Spleen (tissue), 7 donors: ENCODE results near the gene LIN7B.

Experiments used
- CTCF ChIP-seq, 11 experiments: fragments of 200-600 bp in 7 of 11; fragments of 450-650 bp in 4 of 11; sonication (generic) in 4 of 11; IDR thresholded peaks in 8 of 11; conservative IDR thresholded peaks in 3 of 11; 1 replicate in 7 of 11; 2 replicates in 4 of 11; pipeline versions ENCODE4 v1.4.0 to v1.8.0; 2016 to 2021; ENCODE audit warnings: antibody characterized with exemption in 11 of 11, inconsistent platforms in 4 of 11, mild to moderate bottlenecking in 1 of 11
- POLR2A ChIP-seq, 3 donors: fragments of 450-650 bp; IDR thresholded peaks; one replicate each; pipeline ENCODE4 v1.5.1; 2017; ENCODE audit warnings: antibody characterized with exemption in 3 of 3, mild to moderate bottlenecking in 1 of 3
- POLR2AphosphoS5 ChIP-seq, 3 donors: sonication (generic); formaldehyde crosslinking; IDR thresholded peaks; one replicate each; pipeline ENCODE4 v1.5.1; 2017; ENCODE audit warnings: antibody characterized with exemption in 3 of 3
- donor health status: DM: no; HTN: no; CAD: no; lungs with moderate emphysema.
- donor health status: DM: no; HTN: no; CAD: no.
- donor health status: DM: no; HTN: no; CAD: no.

DNA sequence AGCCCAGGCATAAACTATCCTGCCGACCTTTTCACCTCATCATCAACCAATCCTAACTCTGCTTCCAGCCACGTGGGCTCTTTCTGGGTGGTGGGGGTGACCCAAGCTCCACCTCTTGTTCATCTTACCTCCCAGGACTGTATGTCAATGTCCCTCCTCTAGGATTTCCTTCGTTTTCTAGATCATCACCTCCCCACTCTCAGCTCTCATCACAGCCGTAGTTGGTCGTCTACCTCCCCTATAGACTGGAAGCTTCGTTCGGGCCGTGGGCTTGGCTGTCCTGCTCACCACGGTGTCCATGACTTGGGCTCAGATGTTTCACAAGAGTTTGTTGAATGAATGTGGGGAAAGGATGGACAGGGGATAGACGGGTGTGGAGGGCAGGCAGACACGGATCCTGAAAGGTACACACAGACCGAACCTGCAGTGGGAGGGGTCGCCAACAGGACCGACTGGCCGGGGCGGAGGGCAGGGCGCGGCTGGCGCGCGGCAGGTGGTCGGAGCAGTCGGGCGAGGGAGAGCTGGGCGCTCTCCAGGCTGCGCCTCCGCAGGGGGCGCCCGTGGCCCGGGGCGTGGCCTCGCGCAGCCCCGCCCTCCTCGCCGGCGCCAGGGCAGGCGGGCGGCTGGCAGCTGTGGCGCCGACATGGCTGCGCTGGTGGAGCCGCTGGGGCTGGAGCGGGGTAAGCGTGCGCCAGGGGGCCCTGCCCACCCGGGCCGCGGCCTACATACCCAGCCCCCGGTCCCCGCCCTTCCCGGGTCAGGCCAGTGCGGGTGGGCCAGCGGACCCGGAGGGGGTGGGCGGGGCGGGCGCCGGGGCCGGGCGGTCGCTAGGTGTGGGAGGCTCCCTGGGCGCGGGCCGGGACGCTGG lies at the start of gene LIN7B:
- TF ChIP-seq CTCF (IDR thresholded peaks at IDR 0.05 in 8 of 11, conservative IDR thresholded peaks at IDR 0.05 in 3 of 11) (peak in 8 of 11 experiments; percentile 17 to 83 (median 68)), POLR2A (IDR thresholded peaks at IDR 0.05) (no peak), POLR2AphosphoS5 (IDR thresholded peaks at IDR 0.05) (peak; percentile 41 to 61 (median 44))
